Gastrocnemius medialis (tissue), 4 donors: ENCODE measurements around the gene SV2C. TPM values are rescaled to one million over a fixed set of nuclear protein-coding genes. Genes with fewer than 3 reads are reported as not detected.

ENCODE experiments used
- ATAC-seq, 2 donors: fragments of 150-250 bp; one replicate each; pipeline ENCODE4 v1.9.1; 2016
- DNase-seq, 2 donors: peaks; one replicate each; pipeline ENCODE4 v3.0.0-alpha.2; 2019
- H3K27ac ChIP-seq, 4 donors: fragments of 200-600 bp; sonication (generic); 1 replicate in 1 of 4; 2 replicates in 3 of 4; pipeline ENCODE4 v1.5.1; 2016 to 2018; ENCODE audit warnings: mild to moderate bottlenecking in 2 of 4, moderate library complexity in 1 of 4
- H3K27me3 ChIP-seq, 3 donors: fragments of 200-600 bp; sonication (generic) in 2 of 3; 1 replicate in 1 of 3; 2 replicates in 2 of 3; pipeline versions ENCODE4 v1.5.1 to v1.6.0; 2016 to 2019; ENCODE audit warnings: mild to moderate bottlenecking in 1 of 3, moderate library complexity in 1 of 3
- H3K36me3 ChIP-seq, 2 donors: fragments of 200-600 bp; sonication (generic) in 1 of 2; one replicate each; pipeline ENCODE4 v1.5.1; 2017 to 2018
- H3K4me1 ChIP-seq, 2 donors: fragments of 200-600 bp; sonication (generic) in 1 of 2; one replicate each; pipeline ENCODE4 v1.5.1; 2016 to 2017; ENCODE audit warnings: mild to moderate bottlenecking in 2 of 2
- H3K4me3 ChIP-seq, 4 donors: fragments of 200-600 bp; sonication (generic) in 3 of 4; 1 replicate in 1 of 4; 2 replicates in 3 of 4; pipeline ENCODE4 v1.5.1; 2016 to 2019; ENCODE audit warnings: mild to moderate bottlenecking in 2 of 4
- H3K9me3 ChIP-seq, 3 donors: fragments of 200-600 bp; sonication (generic) in 2 of 3; 1 replicate in 1 of 3; 2 replicates in 2 of 3; pipeline ENCODE4 v1.5.1; 2016 to 2019
- POLR2A ChIP-seq, 2 donors: fragments of 450-650 bp; IDR thresholded peaks; one replicate each; pipeline ENCODE4 v1.6.1; 2017; ENCODE audit warnings: antibody characterized with exemption in 2 of 2, mild to moderate bottlenecking in 2 of 2, moderate library complexity in 2 of 2
- in situ Hi-C, 4 donors: fragments of 200-750 bp; cut with MboI; loops; one replicate each; pipeline versions ENCODE4 v1.15.0 to v1.8.0; 2017; ENCODE audit warnings: low sequenced_read_pairs in 4 of 4
- intact Hi-C: fragments of 100-400 bp; cut with DNase I; formaldehyde crosslinking; loops from one replicate; pipeline ENCODE4 v1.15.1; 2023; ENCODE audit warnings: low total_unique reads
- total RNA-seq, 4 donors: library from RNA; depleted of rRNA; stranded (reverse); fragments of >200 nt; gene quantifications; one replicate each; pipeline versions ENCODE4 v1.1.0 to v1.2.3, GENCODE V29; 2016
- TF ChIP-seq, protein P1 (sequence below), 5 experiments: fragments of 450-650 bp in 3 of 5; fragments of 200-600 bp in 2 of 5; sonication (generic) in 2 of 5; IDR thresholded peaks in 4 of 5; conservative IDR thresholded peaks in 1 of 5; 1 replicate in 4 of 5; 2 replicates in 1 of 5; pipeline ENCODE4 v1.5.1; 2016 to 2019; ENCODE audit warnings: antibody characterized with exemption in 5 of 5, mild to moderate bottlenecking in 3 of 5, moderate library complexity in 3 of 5

The SV2C gene
- total RNA-seq, 4 donors from 2014 or later = not detected

DNA sequence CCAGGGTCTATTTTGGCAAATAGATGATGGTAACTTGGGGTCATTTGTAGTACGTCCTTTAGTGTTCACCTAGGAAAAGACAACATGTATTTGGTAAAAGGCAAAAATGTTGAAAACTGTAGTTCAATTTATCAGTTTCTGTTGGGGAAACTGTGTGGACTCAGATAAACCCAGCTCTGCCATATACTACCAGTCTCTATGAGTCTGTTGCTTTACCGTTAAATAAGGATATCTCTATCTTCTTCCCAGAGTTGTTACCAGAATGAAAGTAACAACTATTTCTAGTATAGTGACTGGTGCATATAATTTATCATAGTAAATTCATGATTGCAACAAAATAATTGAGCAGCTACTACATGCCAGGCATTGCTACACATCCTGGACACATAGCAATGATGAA is 316.1 kb downstream of the SV2C start:
- Histone ChIP-seq H3K4me3 (no peak overlapping the region), H3K27ac (no peak overlapping the region), H3K27me3 (peaks cover 17 to 20% (median 18%) of the 10 kb centered on the region in 3 donors), H3K4me1 (peaks cover 0 to 8% of the 10 kb centered on the region in 2 donors), H3K9me3 (no peaks in the 10 kb centered on the region), H3K36me3 (no peaks in the 10 kb centered on the region)
- in situ Hi-C loops = no loop called here
- DNase-seq = no peak
- TF ChIP-seq, protein P1, sequence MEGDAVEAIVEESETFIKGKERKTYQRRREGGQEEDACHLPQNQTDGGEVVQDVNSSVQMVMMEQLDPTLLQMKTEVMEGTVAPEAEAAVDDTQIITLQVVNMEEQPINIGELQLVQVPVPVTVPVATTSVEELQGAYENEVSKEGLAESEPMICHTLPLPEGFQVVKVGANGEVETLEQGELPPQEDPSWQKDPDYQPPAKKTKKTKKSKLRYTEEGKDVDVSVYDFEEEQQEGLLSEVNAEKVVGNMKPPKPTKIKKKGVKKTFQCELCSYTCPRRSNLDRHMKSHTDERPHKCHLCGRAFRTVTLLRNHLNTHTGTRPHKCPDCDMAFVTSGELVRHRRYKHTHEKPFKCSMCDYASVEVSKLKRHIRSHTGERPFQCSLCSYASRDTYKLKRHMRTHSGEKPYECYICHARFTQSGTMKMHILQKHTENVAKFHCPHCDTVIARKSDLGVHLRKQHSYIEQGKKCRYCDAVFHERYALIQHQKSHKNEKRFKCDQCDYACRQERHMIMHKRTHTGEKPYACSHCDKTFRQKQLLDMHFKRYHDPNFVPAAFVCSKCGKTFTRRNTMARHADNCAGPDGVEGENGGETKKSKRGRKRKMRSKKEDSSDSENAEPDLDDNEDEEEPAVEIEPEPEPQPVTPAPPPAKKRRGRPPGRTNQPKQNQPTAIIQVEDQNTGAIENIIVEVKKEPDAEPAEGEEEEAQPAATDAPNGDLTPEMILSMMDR (IDR thresholded peaks at IDR 0.05 in 4 of 5, conservative IDR thresholded peaks at IDR 0.05 in 1 of 5) = no peak
- TF ChIP-seq POLR2A (IDR thresholded peaks at IDR 0.05) = no peak
- no peak for ATAC-seq
- intact Hi-C loops = no loop called here

DNA sequence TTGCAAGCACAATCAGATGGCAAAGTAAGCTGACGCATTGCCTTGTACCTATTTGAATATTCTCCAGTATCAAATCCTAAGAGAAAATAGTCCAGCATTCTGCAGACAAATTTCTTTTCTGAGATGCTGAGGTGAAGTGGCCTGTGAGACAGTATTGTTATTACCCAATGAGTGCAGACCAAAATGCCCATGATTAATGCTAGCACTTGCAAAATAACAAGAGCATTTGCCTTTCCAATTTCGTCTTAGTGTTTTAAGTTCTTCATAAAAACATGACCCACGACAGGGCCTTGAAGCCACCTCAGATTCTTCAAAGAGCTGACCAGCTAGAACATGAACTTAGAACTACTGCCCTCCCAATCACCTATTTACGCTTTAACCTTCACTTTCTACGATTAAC is 317.3 kb downstream of the SV2C start:
- H3K27me3 ChIP-seq = peaks cover 19 to 20% (median 20%) of the 10 kb centered on the region in 3 donors
- no peaks in the 10 kb centered on the region for H3K36me3 ChIP-seq
- ATAC-seq (no peak), DNase-seq (no peak)
- intact Hi-C loops = loop anchor here (5.0 kb wide), 1 partner anchor 182 kb away; no protein-coding TSS in a partner anchor
- H3K9me3 ChIP-seq = no peaks in the 10 kb centered on the region
- H3K4me1 ChIP-seq = peaks cover 0 to 8% of the 10 kb centered on the region in 2 donors
- TF ChIP-seq, protein P1 (IDR thresholded peaks at IDR 0.05 in 4 of 5, conservative IDR thresholded peaks at IDR 0.05 in 1 of 5) = no peak
- TF ChIP-seq POLR2A (IDR thresholded peaks at IDR 0.05) = no peak
- H3K27ac ChIP-seq = no peak overlapping the region
- in situ Hi-C loops = no loop called here
- H3K4me3 ChIP-seq = no peak overlapping the region

DNA sequence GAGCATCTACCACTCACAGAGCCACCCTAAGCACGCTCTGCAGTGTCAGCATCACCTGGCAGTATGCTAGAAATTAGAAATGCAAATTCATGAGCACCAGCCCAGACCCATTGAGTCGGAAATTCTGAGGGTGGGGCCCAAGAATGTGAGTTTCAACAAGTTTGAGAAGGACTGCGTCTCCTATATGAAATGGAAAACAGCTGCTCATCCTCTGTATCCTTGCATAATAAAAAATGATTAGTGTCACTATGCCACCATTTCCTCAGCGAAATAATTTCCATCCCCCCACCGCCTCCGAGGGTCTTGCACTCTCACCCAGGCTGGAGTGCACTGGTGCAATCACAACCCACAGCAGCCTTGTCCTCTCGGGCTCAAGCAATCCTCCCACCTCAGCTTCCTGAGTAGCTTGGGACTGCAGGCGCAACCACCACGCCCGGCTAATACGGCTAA is 318.6 kb downstream of the SV2C start:
- TF ChIP-seq POLR2A (IDR thresholded peaks at IDR 0.05) = no peak
- TF ChIP-seq, protein P1 (IDR thresholded peaks at IDR 0.05 in 4 of 5, conservative IDR thresholded peaks at IDR 0.05 in 1 of 5) = no peak
- Histone ChIP-seq H3K27me3 (peaks cover 20 to 25% (median 20%) of the 10 kb centered on the region in 3 donors), H3K36me3 (no peaks in the 10 kb centered on the region), H3K27ac (peak overlapping the region in 1 of 4 donors; percentile 18), H3K4me3 (peak overlapping the region; percentile 43 to 63 (median 56)), H3K9me3 (no peaks in the 10 kb centered on the region), H3K4me1 (peaks cover 0 to 8% of the 10 kb centered on the region in 2 donors)
- in situ Hi-C loops (no loop called here), intact Hi-C loops (loop anchor here (5.0 kb wide), 1 partner anchor 180 kb away; no protein-coding TSS in a partner anchor)
- ATAC-seq (no peak), DNase-seq (no peak)

DNA sequence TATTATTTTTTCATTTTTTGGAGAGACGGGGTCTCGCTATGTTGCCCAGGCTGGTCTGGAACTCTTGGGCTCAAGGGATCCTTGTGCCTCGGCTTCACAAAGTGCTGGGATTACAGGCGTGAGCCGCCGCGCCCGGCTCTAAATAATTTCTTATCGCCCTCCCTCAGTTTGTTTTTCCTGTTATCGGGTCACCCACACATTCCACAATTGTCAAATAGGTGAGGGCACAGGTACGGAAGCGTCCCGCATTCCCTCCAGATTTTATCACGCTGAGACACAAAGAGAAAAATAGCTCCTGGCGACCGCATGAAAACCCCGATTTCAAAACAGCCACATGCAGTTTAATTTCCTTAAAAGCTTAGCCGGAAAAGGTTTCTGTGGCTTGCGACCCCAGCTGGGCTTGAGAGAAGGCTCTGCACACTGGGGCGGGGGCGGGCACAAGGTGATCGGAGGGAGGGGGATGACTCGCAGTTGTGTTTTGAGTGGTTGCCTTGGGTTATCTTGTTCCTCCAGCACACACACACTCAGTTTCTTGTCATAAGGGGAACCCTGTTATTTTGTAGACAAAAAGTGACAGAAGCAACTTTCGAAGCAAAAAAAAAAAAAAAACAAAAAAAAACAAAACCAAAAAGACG is 319.2 kb downstream of the SV2C start:
- DNase-seq (peak; percentile 14 to 18), ATAC-seq (no peak)
- intact Hi-C loops (loop anchor here (5.0 kb wide), 1 partner anchor 180 kb away; no protein-coding TSS in a partner anchor), in situ Hi-C loops (no loop called here)
- H3K4me3 ChIP-seq = peak overlapping the region; percentile 43 to 63 (median 56)
- peaks cover 20 to 25% (median 20%) of the 10 kb centered on the region in 3 donors for H3K27me3 ChIP-seq
- no peak for TF ChIP-seq POLR2A (IDR thresholded peaks at IDR 0.05)
- TF ChIP-seq, protein P1 (IDR thresholded peaks at IDR 0.05 in 4 of 5, conservative IDR thresholded peaks at IDR 0.05 in 1 of 5) = no peak
- H3K9me3 ChIP-seq = no peaks in the 10 kb centered on the region
- no peaks in the 10 kb centered on the region for H3K36me3 ChIP-seq
- H3K27ac ChIP-seq = peak overlapping the region in 1 of 4 donors; percentile 18
- peaks cover 0 to 8% of the 10 kb centered on the region in 2 donors for H3K4me1 ChIP-seq
